HCT116 (cell line): ENCODE data around the gene ATF7.

Experiments
- ATF3 ChIP-seq: IDR thresholded peaks from 2 replicates; pipeline ENCODE4 v1.6.1; 2012
- CTCF ChIP-seq, 3 experiments: fragments of 200-600 bp in 1 of 3; sonication (generic) in 1 of 3; IDR thresholded peaks in 2 of 3; conservative IDR thresholded peaks in 1 of 3; 2 replicates each; pipeline ENCODE4 v1.5.1; 2012 to 2017; ENCODE audit warnings: low read depth in 2 of 3, low read length in 2 of 3, antibody characterized with exemption in 1 of 3, borderline replicate concordance in 1 of 3, control low read depth in 1 of 3, mild to moderate bottlenecking in 1 of 3, mixed read lengths in 1 of 3, mixed run types in 1 of 3, moderate library complexity in 1 of 3; ENCODE audit not compliant: insufficient read depth in 1 of 3
- EGR1 ChIP-seq: IDR thresholded peaks from 2 replicates; pipeline ENCODE4 v1.6.1; 2012; ENCODE audit warnings: low read depth
- POLR2A ChIP-seq: IDR thresholded peaks from 2 replicates; pipeline ENCODE4 v1.7.0; 2011; ENCODE audit warnings: borderline replicate concordance; ENCODE audit not compliant: insufficient read depth, insufficient read length; ENCODE audit errors: extremely low read depth
- POLR2AphosphoS5 ChIP-seq: IDR thresholded peaks from 2 replicates; pipeline ENCODE4 v1.6.1; 2011; ENCODE audit warnings: mild to moderate bottlenecking, low read depth, low read length, moderate library complexity
- RAD21 ChIP-seq: IDR thresholded peaks from 2 replicates; pipeline ENCODE4 v1.6.1; 2012; ENCODE audit warnings: low read depth, mild to moderate bottlenecking
- REST ChIP-seq: IDR thresholded peaks from 2 replicates; pipeline ENCODE4 v1.6.1; 2012; ENCODE audit warnings: low read depth
- ZNF274 ChIP-seq: fragments of 200-500 bp; sonication (Bioruptor generic); IDR thresholded peaks from 2 replicates; pipeline ENCODE4 v1.6.1; 2014; ENCODE audit warnings: mild to moderate bottlenecking, low read depth, low read length, inconsistent platforms
- TF ChIP-seq, protein P1 (sequence below): IDR thresholded peaks from 2 replicates; pipeline ENCODE4 v1.6.1; 2011; ENCODE audit warnings: mild to moderate bottlenecking, low read length, moderate library complexity; ENCODE audit not compliant: insufficient replicate concordance; ENCODE audit errors: extremely low read depth

DNA sequence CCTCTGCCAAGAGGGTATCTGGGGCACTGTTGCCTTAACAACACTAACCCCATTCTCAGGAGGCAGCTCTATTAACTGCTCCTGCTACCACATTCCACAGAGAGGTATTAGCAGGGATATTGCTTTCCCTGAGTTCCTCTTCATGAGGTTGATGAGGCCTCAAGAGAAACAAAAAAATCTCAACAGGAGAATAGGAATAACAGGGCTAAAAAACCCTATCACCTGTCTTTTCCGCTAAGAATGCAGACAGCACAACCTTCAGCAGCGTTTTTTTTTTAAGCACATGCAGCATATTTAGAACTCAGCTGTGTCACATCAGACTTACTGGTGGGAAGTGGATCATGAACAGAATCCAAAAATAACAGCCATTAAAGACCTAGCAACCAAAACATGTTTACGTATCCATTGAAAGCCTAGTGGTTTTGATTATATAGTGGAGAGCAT is 29.2 kb downstream of the ATF7 start:
- no peak for TF ChIP-seq POLR2AphosphoS5
- TF ChIP-seq CTCF (IDR thresholded peaks at IDR 0.05 in 2 of 3, conservative IDR thresholded peaks at IDR 0.05 in 1 of 3; ENCODE audit: borderline replicate concordance in 1 of 3, insufficient read depth in 1 of 3, low read depth in 2 of 3, low read length in 2 of 3), result no peak
- TF ChIP-seq EGR1, result no peak
- TF ChIP-seq RAD21, result no peak
- TF ChIP-seq, protein P1, sequence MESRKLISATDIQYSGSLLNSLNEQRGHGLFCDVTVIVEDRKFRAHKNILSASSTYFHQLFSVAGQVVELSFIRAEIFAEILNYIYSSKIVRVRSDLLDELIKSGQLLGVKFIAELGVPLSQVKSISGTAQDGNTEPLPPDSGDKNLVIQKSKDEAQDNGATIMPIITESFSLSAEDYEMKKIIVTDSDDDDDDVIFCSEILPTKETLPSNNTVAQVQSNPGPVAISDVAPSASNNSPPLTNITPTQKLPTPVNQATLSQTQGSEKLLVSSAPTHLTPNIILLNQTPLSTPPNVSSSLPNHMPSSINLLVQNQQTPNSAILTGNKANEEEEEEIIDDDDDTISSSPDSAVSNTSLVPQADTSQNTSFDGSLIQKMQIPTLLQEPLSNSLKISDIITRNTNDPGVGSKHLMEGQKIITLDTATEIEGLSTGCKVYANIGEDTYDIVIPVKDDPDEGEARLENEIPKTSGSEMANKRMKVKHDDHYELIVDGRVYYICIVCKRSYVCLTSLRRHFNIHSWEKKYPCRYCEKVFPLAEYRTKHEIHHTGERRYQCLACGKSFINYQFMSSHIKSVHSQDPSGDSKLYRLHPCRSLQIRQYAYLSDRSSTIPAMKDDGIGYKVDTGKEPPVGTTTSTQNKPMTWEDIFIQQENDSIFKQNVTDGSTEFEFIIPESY, result no peak
- no peak for TF ChIP-seq POLR2A
- no peak for TF ChIP-seq ZNF274
- no peak for TF ChIP-seq ATF3
- no peak for TF ChIP-seq REST
